GM12878 (cell line): ENCODE results near the gene IPMK. TPM values are rescaled to one million over a fixed set of nuclear protein-coding genes. Genes with fewer than 3 reads are reported as not detected.

Experiments
- ATAC-seq: fragments of 200-7000 bp; cut with Tn5 transposase; 3 replicates; pipeline ENCODE4 v1.9.1; 2020; ENCODE audit warnings: mild to moderate bottlenecking, moderate library complexity
- BruUV-seq: library from RNA; stranded (reverse); fragments of 400-500 nt; replicated peaks from 2 replicates; lab custom pipeline; 2021; lab: Mats Ljungman, UMichigan
- CTCF ChIA-PET: fragments of 300-600 bp; sonication (Branson Sonifier 250); formaldehyde crosslinking; extraction: SDS; loops from one replicate; lab custom pipeline; 2021; ENCODE audit warnings: inconsistent platforms; lab: Yijun Ruan, JAX
- POLR2A ChIA-PET: fragments of 350-600 bp; formaldehyde crosslinking; extraction: SDS; loops from one replicate; lab custom pipeline; 2021; ENCODE audit warnings: inconsistent platforms; lab: Charles Lee
- RAD21 ChIA-PET: fragments of 300-600 bp; sonication (Branson Sonifier 250); formaldehyde crosslinking; loops from one replicate; lab custom pipeline; 2023; ENCODE audit warnings: antibody characterized with exemption; ENCODE audit not compliant: unreplicated experiment; lab: Charles Lee
- SMC1A ChIA-PET: fragments of 300-600 bp; sonication (Branson Sonifier 250); formaldehyde crosslinking; loops from one replicate; lab custom pipeline; 2023; ENCODE audit not compliant: unreplicated experiment, uncharacterized antibody; lab: Charles Lee
- DNase-seq: peaks from one replicate; pipeline ENCODE4 v3.0.0-alpha.2; 2011; ENCODE audit warnings: low read depth, low spot score
- FAIRE-seq: peaks from 3 replicates; lab custom pipeline; 2011; peaks lifted over from hg19 to GRCh38; lab: Jason Lieb, UNC
- H2AFZ ChIP-seq: 2 replicates; pipeline ENCODE4 v1.6.0; 2011; ENCODE audit warnings: low read depth, low read length, control low read depth; ENCODE audit not compliant: control insufficient read depth
- H3K27ac ChIP-seq: 2 replicates; pipeline ENCODE4 v1.5.1; 2011; ENCODE audit warnings: control low read depth; ENCODE audit not compliant: control insufficient read depth, insufficient read depth
- H3K27me3 ChIP-seq, 2 experiments: replicated peaks in 1 of 2; 2 replicates each; pipeline versions ENCODE4 v1.6.0 to v1.6.1; 2011; ENCODE audit warnings: low read length in 1 of 2; ENCODE audit not compliant: control insufficient read depth in 2 of 2, insufficient read depth in 2 of 2
- H3K36me3 ChIP-seq, 2 experiments: 2 replicates each; pipeline ENCODE4 v1.5.1; 2011; ENCODE audit warnings: low read length in 1 of 2; ENCODE audit not compliant: control insufficient read depth in 2 of 2, insufficient read depth in 2 of 2
- H3K4me1 ChIP-seq: 2 replicates; pipeline ENCODE4 v1.6.1; 2011; ENCODE audit warnings: mild to moderate bottlenecking, low read length, moderate library complexity, mixed read lengths; ENCODE audit not compliant: control insufficient read depth, insufficient read depth
- H3K4me2 ChIP-seq: 2 replicates; pipeline ENCODE4 v1.6.0; 2011; ENCODE audit warnings: control low read depth; ENCODE audit not compliant: control insufficient read depth, insufficient read depth
- H3K4me3 ChIP-seq: fragments of 200-600 bp; sonication (generic); 2 replicates; pipeline ENCODE4 v1.5.1; 2016
- H3K79me2 ChIP-seq: 2 replicates; pipeline ENCODE4 v1.6.0; 2011; ENCODE audit warnings: low read length; ENCODE audit not compliant: control insufficient read depth, insufficient read depth
- H3K9ac ChIP-seq: 2 replicates; pipeline ENCODE4 v1.8.0; 2011; ENCODE audit warnings: low read length, control low read depth, mixed read lengths; ENCODE audit not compliant: control insufficient read depth, insufficient read depth
- H3K9me3 ChIP-seq: replicated peaks from 3 replicates; pipeline ENCODE4 v1.5.1; 2011; ENCODE audit warnings: mild to moderate bottlenecking, low read length; ENCODE audit not compliant: control insufficient read depth, insufficient read depth
- H4K20me1 ChIP-seq: 2 replicates; pipeline ENCODE4 v1.6.0; 2011; ENCODE audit not compliant: control insufficient read depth, insufficient read depth
- CHD2 ChIP-seq: IDR thresholded peaks from 2 replicates; pipeline ENCODE4 v1.6.1; 2011; ENCODE audit warnings: low read depth, low read length, improper control_type of control experiment, borderline replicate concordance
- CREM ChIP-seq: IDR thresholded peaks from 2 replicates; pipeline ENCODE4 v1.6.1; 2014; ENCODE audit warnings: antibody characterized with exemption, low read depth
- EP300 ChIP-seq, 2 experiments: fragments of 150-350 bp in 1 of 2; IDR thresholded peaks; 2 replicates each; pipeline ENCODE4 v1.6.1; 2011 to 2012; ENCODE audit warnings: low read depth in 2 of 2, low read length in 2 of 2, borderline replicate concordance in 1 of 2, improper control_type of control experiment in 1 of 2, inconsistent platforms in 1 of 2; ENCODE audit not compliant: control insufficient read depth in 1 of 2
- NRF1 ChIP-seq: conservative IDR thresholded peaks from 2 replicates; pipeline ENCODE4 v1.6.1; 2011; ENCODE audit warnings: mild to moderate bottlenecking, low read depth, low read length, improper control_type of control experiment
- PAX5 ChIP-seq: IDR thresholded peaks from 2 replicates; pipeline ENCODE4 v1.6.1; 2011; ENCODE audit warnings: low read depth, low read length, borderline replicate concordance
- PRDM15 ChIP-seq: fragments of 450-650 bp; formaldehyde crosslinking; IDR thresholded peaks from 2 replicates; pipeline ENCODE4 v1.4.0; 2020; ENCODE audit warnings: mild to moderate bottlenecking, moderate library complexity
- YY1 ChIP-seq: IDR thresholded peaks from 2 replicates; pipeline ENCODE4 v1.6.1; 2011; ENCODE audit warnings: low read depth, mild to moderate bottlenecking, low read length
- ZNF217 ChIP-seq: fragments of 450-650 bp; IDR thresholded peaks from 2 replicates; pipeline ENCODE4 v1.6.1; 2017; ENCODE audit warnings: antibody characterized with exemption, mild to moderate bottlenecking
- ZNF274 ChIP-seq: IDR thresholded peaks from one replicate; pipeline ENCODE4 v1.8.0; 2011; ENCODE audit not compliant: insufficient read length, insufficient read depth
- WGBS: methylation state at CpG from one replicate; pipeline ENCODE4 v1.1.6; 2016; ENCODE audit warnings: low lambda C conversion rate; ENCODE audit not compliant: insufficient replicate concordance, insufficient coverage; ENCODE audit errors: missing lambda C conversion rate; 5-methylcytosine and 5-hydroxymethylcytosine counted together
- in situ Hi-C: fragments of 300-500 bp; cut with MboI; formaldehyde crosslinking; loops from 9 replicates; pipeline ENCODE4 v1.14.3; 2018; ENCODE audit warnings: mixed read lengths
- intact Hi-C: fragments of 100-400 bp; cut with micrococcal nuclease; formaldehyde crosslinking; loops from one replicate; pipeline ENCODE4 v1.14.2; 2022; ENCODE audit not compliant: unreplicated experiment
- polyA plus RNA-seq, 11 experiments: library from polyadenylated mRNA; depleted of rRNA in 4 of 11; unstranded in 6 of 11; stranded (reverse) in 5 of 11; fragments of >200 nt; fragmentation: Nextera tagmentation in 4 of 11; fragmentation: Illumina TruSeq in 1 of 11; extraction: Ambion mirVana in 4 of 11; extraction: Trizol in 1 of 11; gene quantifications; 1 replicate in 1 of 11; 2 replicates in 10 of 11; pipeline versions ENCODE4 v1.2.1 to v1.2.3, GENCODE V29; 2011 to 2016; ENCODE audit warnings: inconsistent platforms in 2 of 11, missing spikeins in 2 of 11, low read depth in 1 of 11
- total RNA-seq, 4 experiments: library from RNA; depleted of rRNA in 3 of 4; stranded (reverse); fragments of >200 nt in 3 of 4; fragmentation: Illumina TruSeq in 1 of 4; extraction: Trizol in 1 of 4; gene quantifications; 2 replicates each; pipeline versions ENCODE4 v1.2.1 to v1.2.3, GENCODE V29; 2013 to 2021
- TF ChIP-seq, protein P1 (sequence below): IDR thresholded peaks from 2 replicates; pipeline ENCODE4 v1.6.1; 2011; ENCODE audit warnings: mild to moderate bottlenecking, low read depth, low read length, moderate library complexity; ENCODE audit not compliant: insufficient replicate concordance

IPMK gene
- total and polyA plus RNA-seq, 10 of the 15 experiments (the other 5 are each of a cell fraction or from before 2014, with no cell fraction given), result 0.84 to 7.5 (median 3.6) TPM

DNA sequence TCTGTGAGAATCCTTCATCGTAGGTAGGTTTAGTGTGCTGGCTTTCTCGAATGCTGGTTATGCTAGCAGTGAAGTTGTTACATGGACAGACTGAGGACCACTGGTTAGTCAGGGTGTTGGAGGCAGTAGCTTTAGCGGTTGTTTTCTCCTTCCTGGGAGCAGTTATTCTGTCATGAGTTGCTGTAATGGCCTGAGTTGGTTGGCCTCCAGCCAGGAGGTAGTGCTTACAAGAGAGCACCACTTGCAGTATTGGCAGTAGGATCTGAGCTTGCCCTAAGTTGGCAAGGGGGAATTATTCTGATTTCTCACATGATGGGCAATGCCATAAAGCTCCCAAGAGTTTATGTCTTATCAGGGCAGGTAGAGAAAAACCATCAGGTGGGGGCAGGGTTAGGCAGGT is 58.0 kb downstream of the IPMK start:
- DNase-seq, result no peak
- Histone ChIP-seq H3K4me1 (no peaks in the 10 kb centered on the region), H3K36me3 (peaks cover 7 to 13% of the 10 kb centered on the region in 2 experiments), H3K9ac (no peak overlapping the region), H3K27me3 (no peaks in the 10 kb centered on the region), H3K9me3 (no peaks in the 10 kb centered on the region; the same call in 2 of the 3 replicates), H3K27ac (no peak overlapping the region), H3K4me2 (no peak overlapping the region), H2AFZ (no peak overlapping the region), H4K20me1 (no peaks in the 10 kb centered on the region), H3K4me3 (no peak overlapping the region), H3K79me2 (no peaks in the 10 kb centered on the region)
- intact Hi-C loops, result no loop called here
- no peak for FAIRE-seq
- ChIA-PET POLR2A (interaction anchor here (0.6 kb wide), 1 partner anchor 114 kb away, joined by 4 read pairs; no protein-coding TSS in a partner anchor), SMC1A (no interaction called here), CTCF (interaction anchor here (0.6 to 1.3 kb wide), 3 partner anchors 80 to 796 kb away, joined by 3 to 5 read pairs (median 3); no protein-coding TSS in a partner anchor), RAD21 (no interaction called here)
- no peak for TF ChIP-seq YY1
- TF ChIP-seq ZNF217, result no peak
- no peak for TF ChIP-seq CHD2
- TF ChIP-seq ZNF274, result no peak
- no peak for TF ChIP-seq PAX5
- TF ChIP-seq EP300 (IDR thresholded peaks at IDR 0.05; ENCODE audit: borderline replicate concordance in 1 of 2, control insufficient read depth in 1 of 2, low read depth in 2 of 2, low read length in 2 of 2), result no peak
- TF ChIP-seq, protein P1, sequence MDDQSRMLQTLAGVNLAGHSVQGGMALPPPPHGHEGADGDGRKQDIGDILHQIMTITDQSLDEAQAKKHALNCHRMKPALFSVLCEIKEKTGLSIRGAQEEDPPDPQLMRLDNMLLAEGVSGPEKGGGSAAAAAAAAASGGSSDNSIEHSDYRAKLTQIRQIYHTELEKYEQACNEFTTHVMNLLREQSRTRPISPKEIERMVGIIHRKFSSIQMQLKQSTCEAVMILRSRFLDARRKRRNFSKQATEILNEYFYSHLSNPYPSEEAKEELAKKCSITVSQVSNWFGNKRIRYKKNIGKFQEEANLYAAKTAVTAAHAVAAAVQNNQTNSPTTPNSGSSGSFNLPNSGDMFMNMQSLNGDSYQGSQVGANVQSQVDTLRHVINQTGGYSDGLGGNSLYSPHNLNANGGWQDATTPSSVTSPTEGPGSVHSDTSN, result no peak
- no peak for TF ChIP-seq NRF1
- no peak for TF ChIP-seq PRDM15 (CRISPR knock-in tag)
- no peak for TF ChIP-seq CREM
- in situ Hi-C loops, result no loop called here
- BruUV-seq, result no TSS peak
- 100% methylated on average over 3 of the region's 3 CpGs for WGBS
- ATAC-seq, result no peak
